ENCODE data around the gene CDKL5.

CDKL5 gene

GRCh38 chrX:18461431-18461830 is 36.0 kb downstream of the CDKL5 start:
- DNase-seq: no peak

GRCh38 chrX:18464499-18464898 is 39.1 kb downstream of the CDKL5 start:
- no peak for DNase-seq

- DNase-seq: no peak
These were observed 39.6 kb downstream of the CDKL5 start for GRCh38 chrX:18465051-18465450.

- no peak for DNase-seq
These were observed 43.2 kb downstream of the CDKL5 start for GRCh38 chrX:18468599-18468998.

GRCh38 chrX:18471296-18471695 is 45.9 kb downstream of the CDKL5 start:
- DNase-seq: no peak

GRCh38 chrX:18490806-18491555 is 65.6 kb downstream of the CDKL5 start:
- no peak for DNase-seq

- DNase-seq: no peak
These were observed 66.4 kb downstream of the CDKL5 start for GRCh38 chrX:18491587-18492340.

- no peak for DNase-seq
These were observed 109.5 kb downstream of the CDKL5 start for GRCh38 chrX:18534949-18535348.

- DNase-seq: no peak
These were observed 111.7 kb downstream of the CDKL5 start for GRCh38 chrX:18537068-18537467.

GRCh38 chrX:18537524-18537923 is 112.1 kb downstream of the CDKL5 start:
- no peak for DNase-seq

- no peak for DNase-seq
These were observed 116.7 kb downstream of the CDKL5 start for GRCh38 chrX:18542131-18542530.

- DNase-seq: no peak
These were observed 117.5 kb downstream of the CDKL5 start for GRCh38 chrX:18542905-18543304.

GRCh38 chrX:18543738-18544137 is 118.3 kb downstream of the CDKL5 start:
- DNase-seq: no peak

- DNase-seq: no peak
These were observed 120.4 kb downstream of the CDKL5 start for GRCh38 chrX:18545771-18546170.

- DNase-seq: no peak
These were observed 123.6 kb downstream of the CDKL5 start for GRCh38 chrX:18548996-18549395.

GRCh38 chrX:18549643-18550042 is 124.2 kb downstream of the CDKL5 start:
- no peak for DNase-seq

- DNase-seq: no peak
These were observed 132.5 kb downstream of the CDKL5 start for GRCh38 chrX:18557879-18558278.

GRCh38 chrX:18558799-18559198 is 133.4 kb downstream of the CDKL5 start:
- no peak for DNase-seq

GRCh38 chrX:18561020-18561419 is 135.6 kb downstream of the CDKL5 start:
- no peak for DNase-seq

GRCh38 chrX:18565727-18566126 is 140.3 kb downstream of the CDKL5 start:
- DNase-seq: no peak

GRCh38 chrX:18566748-18567147 is 141.3 kb downstream of the CDKL5 start:
- DNase-seq: no peak

- no peak for DNase-seq
These were observed 148.1 kb downstream of the CDKL5 start for GRCh38 chrX:18573556-18573955.

- no peak for DNase-seq
These were observed 149.2 kb downstream of the CDKL5 start for GRCh38 chrX:18574591-18574990.

GRCh38 chrX:18575744-18576143 is 150.3 kb downstream of the CDKL5 start:
- no peak for DNase-seq

GRCh38 chrX:18577400-18577799 is 152.0 kb downstream of the CDKL5 start:
- no peak for DNase-seq
